Subcutaneous adipose tissue (tissue), 4 donors: Measurements from ENCODE around the gene CLASP1. TPM values are rescaled to one million over a fixed set of nuclear protein-coding genes. Genes with fewer than 3 reads are reported as not detected.

ENCODE experiments used
- CTCF ChIP-seq: fragments of 450-650 bp; IDR thresholded peaks from one replicate; pipeline ENCODE4 v1.5.1; 2016; ENCODE audit warnings: low read depth, mild to moderate bottlenecking, control low read depth, antibody characterized with exemption, moderate library complexity
- total RNA-seq, 4 donors: library from RNA; depleted of rRNA; stranded (reverse); fragments of >200 nt; gene quantifications; one replicate each; pipeline ENCODE4 v1.1.0, GENCODE V29; 2016

Gene CLASP1
- total RNA-seq, 4 donors from 2014 or later: 94.0 to 166 (median 112) TPM

- TF ChIP-seq CTCF: no peak
These were observed 148.2 kb downstream of the CLASP1 start for GRCh38 chr2:121501031-121501430.

DNA sequence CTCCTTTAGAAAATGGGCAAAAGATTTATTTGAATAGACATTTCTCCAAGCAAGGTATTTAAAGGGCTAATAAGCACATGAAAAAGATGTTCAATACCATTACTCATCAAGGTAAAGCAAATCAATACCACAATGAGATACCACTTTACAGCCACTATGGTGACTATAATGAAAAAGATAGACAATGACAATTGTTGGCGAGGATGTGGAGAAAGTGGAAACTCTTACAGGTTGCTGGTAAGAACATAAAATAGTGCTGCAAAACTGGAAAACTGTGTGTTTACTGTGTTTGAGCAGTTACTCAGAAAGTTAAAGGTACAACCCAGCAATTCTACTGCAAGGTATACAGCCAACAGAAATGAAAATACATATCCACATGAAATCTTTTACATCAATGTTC is 150.5 kb downstream of the CLASP1 start:
- no peak for TF ChIP-seq CTCF

DNA sequence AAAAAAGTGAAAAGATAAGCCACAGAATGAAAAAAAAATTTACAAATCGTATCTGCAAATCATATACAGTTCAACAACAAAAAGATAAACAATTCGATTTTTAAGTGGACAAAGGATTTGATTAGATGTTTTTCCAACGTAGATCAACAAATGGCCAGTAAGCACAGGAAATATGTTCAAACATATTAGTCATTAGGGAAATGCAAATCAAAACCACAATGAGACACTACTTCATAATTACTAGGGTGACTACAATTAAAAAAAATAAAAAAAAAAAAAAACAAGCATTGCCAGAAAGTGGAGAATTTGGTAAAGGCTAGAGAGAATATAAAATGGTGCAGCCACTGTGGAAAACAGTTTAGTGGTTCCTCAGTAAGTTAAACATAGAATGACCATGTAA is 156.9 kb downstream of the CLASP1 start:
- no peak for TF ChIP-seq CTCF

DNA sequence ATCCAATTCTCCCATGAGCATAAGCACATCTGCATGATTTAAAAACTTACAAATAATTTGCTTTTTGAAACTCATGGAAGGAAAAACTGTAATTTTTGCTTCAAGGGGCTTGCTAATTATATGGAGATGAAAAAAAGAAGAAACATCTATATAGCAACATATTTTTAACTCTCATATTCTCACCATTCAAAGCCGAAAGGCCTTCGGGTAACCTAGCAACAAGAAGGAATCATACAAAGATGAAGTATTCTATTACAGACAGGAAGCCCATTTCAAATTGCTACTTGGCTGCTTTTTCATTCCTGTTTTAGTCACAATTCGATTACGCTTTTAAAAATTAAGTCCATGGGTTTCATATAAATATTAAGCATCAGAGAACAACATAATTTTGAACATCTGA is 157.7 kb downstream of the CLASP1 start:
- no peak for TF ChIP-seq CTCF

DNA sequence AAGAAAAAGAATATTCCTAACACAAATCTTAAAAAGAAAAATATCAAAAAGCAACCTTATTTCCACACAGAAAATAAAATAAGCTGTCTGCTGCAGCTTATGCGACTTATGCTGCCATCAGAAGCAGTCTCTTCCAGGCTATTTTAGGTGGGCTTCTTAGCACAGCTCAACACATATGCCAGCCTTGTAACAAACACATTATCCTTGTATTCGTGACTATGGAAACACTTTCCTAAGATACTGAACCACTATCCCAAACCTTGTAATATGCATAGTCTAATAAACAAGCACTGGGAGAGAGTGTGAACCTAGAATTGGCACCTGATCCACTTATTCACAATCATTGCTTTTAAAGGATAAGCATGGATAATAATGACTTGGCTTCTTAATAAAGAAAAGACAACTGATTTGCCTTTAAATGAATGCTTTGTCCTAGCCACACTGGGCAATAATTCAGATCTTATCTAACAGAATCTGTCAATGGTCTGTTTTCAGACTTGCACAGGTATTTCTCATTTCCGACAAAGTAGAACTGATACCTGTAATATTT is 158.6 kb downstream of the CLASP1 start:
- TF ChIP-seq CTCF: no peak

GRCh38 chr2:121489911-121490583 is 159.2 kb downstream of the CLASP1 start:
- no peak for TF ChIP-seq CTCF

GRCh38 chr2:121489284-121489683 is 160.0 kb downstream of the CLASP1 start:
- TF ChIP-seq CTCF: no peak
